Endometrial microvascular endothelial cells (primary cell): ENCODE results near the gene PSMG1. TPM values are rescaled to one million over a fixed set of nuclear protein-coding genes. Genes with fewer than 3 reads are reported as not detected.
"Not testable (repeated sequence)": the region's sequence is repeated elsewhere in the genome, so short reads cannot be mapped to it uniquely, and the experiment has no call there.

Experiments used
- in situ Hi-C: cut with HindIII; loops from 2 replicates; pipeline ENCODE4 v1.10.0; 2017; ENCODE audit warnings: low sequenced_read_pairs, low pct_unique_long_range_greater_than_20kb; ENCODE audit errors: inconsistent ontology term
- total RNA-seq: library from RNA; depleted of rRNA; stranded (reverse); fragments of >200 nt; gene quantifications from one replicate; pipeline ENCODE4 v1.2.3, GENCODE V29; 2015; ENCODE audit errors: inconsistent ontology term

The PSMG1 gene
- total RNA-seq, 1 donor from 2014 or later: 99.0 TPM

DNA sequence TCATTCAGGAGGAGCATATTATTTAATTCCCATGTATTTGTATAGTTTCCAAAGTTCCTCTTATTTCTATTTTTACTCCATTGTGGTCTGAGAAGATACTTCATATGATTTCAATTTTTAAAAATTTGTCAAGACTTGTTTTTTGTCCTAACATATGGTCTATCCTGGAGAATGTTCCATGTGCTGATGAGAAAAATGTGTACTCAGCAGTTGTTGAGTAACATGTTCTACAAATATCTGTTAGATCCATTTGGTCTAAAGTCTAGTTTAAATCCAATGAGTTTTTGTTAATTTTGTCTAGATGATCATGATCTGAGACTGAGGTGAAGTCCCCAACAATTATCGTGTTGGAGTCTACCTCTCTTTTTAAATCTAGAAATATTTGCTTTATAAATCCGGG, 14.5 kb downstream of the PSMG1 start:
- in situ Hi-C loops: no loop called here

DNA sequence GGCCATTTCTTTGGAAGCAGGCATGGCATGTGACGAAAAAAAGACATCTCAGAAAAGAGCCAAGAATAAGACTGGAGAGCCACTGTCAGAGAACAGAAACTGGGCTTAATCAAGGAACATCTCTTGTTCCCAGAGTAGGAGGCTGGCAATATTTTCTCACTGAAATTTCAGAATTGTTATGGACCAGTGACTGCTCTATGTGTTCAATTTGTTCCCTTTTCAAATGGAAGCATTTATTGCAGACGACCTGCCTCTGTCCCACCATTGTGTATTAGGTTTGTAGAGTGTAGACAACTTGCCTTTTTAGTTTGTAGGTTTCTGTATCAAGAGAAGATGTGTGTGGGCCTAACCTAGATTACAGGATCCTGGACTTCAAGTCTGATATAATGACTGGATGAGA, 18.7 kb downstream of the PSMG1 start:
- in situ Hi-C loops: no loop called here

DNA sequence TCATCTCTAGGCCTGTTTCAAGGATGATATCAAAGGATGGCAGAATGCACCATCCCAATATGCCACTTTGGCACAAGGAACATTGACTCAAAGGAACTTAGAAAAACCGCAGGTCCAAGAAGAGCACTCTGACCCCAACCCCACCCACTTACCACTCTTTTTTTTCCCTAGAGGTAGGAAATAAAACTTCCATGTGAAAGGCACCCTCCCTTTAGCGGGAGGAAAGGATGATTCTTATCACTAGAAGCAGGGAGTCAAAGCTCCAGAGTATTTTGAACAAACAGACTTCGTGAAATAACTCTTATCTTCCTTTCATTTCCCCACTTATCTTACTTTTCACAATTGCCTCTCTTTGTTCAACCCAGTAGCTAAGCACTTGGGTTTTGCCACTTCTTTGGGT, 22.2 kb downstream of the PSMG1 start:
- in situ Hi-C loops: no loop called here

DNA sequence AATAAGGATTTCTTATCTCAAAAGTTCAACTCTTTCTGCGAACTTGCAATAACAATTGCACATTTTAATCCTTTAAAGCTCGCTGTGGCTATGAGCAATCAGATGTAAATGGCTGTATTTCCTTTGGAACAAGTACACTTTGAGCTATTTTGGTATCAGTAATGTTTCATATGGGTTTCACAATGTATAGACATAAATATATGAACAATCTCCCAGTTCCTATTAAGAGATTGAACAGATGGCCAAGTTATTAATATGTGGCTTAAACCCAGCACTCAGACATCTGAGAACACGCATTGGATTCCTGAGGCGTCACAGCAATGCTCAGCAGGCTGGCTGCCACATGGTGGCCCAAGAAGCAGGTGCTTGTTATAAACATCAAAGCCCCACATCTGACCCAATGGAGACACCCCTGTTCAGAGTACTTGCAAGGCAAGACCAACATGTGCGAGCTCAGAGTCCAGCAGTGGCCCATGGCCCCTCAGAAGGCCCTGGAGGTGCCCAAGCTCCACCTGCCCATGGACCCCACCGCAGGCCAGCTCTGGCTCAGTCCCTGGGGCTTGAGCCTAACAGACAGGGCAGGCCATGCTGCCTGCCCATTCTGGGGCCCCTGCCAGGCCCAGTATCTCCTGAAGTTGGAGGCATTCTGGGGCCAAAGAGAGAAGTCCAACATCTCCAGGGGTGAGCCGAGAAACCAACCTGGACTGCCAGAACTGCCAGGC, 23.7 kb downstream of the PSMG1 start:
- in situ Hi-C loops: no loop called here

DNA sequence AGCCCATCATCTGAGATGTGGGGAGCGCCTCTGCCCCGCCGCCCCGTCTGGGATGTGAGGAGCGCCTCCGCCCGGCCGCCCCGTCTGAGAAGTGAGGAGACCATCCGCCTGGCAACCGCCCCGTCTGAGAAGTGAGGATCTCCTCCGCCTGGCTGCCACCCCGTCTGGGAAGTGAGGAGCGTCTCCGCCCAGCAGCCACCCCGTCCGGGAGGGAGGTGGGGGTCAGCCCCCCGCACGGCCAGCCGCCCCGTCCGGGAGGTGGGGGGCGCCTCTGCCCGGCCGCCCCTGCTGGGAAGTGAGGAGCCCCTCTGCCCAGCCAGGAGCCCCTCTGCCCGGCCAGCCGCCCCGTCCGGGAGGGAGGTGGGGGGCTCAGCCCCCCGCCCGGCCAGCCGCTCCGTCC, 26.0 kb downstream of the PSMG1 start:
- in situ Hi-C loops: not testable (repeated sequence)

DNA sequence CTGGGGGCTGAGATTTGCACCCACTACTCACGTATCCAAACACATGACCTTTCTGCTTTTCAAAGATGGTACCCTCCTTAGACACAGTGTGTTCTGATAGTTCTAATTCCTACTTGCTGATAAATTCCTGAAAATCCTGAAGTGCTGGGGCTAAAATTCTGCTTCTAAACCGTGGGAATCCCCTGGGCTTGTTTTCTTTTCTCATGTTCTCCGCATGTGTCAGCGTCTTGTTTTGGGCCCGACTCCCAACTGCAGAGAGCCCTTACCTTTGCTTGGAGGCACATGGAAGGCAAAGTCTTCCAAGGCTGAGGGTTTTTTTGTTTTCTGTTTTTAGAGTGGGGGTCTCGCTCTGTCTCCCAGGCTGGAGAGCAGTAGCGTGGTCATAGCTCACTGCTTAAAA, 27.2 kb downstream of the PSMG1 start:
- in situ Hi-C loops: no loop called here

DNA sequence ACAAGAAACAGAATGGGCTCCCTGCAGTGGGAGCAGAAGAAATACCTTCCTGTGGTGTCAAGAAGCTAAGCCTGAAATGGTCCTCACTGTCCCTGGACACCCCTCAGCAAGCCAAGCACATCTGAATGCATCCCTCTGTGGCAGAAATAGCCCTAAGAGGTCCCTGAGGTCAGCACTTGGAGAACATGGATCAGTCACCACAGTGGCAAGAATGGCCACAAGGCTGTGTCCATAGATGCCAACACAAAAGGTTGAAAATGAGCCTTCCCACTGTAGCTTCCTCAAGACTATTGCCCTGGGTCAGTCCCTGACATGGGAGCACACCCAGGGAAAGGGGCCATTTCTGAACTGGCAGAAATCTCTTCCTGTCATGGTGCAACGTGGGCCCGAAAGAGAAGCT, 27.7 kb downstream of the PSMG1 start:
- in situ Hi-C loops: no loop called here

DNA sequence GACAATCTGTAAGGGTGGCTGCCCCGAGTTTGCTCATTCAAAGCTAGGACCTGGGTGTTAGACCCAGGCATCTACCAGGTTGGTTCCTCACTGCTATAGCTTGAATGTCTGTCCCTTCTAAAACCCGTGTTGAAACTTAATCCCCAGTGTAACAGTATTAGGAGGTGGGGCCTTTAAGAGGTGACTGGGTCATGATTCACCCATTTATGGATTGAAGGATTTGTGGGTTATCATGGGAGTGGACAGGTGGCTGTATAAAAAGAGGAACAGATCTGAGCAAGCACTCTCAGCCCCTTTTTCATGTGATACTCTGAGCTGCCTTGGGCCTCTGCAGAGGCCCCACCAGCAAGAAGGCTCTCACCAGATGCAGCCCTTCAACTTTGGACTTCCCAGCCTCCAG, 29.4 kb downstream of the PSMG1 start:
- in situ Hi-C loops: no loop called here

DNA sequence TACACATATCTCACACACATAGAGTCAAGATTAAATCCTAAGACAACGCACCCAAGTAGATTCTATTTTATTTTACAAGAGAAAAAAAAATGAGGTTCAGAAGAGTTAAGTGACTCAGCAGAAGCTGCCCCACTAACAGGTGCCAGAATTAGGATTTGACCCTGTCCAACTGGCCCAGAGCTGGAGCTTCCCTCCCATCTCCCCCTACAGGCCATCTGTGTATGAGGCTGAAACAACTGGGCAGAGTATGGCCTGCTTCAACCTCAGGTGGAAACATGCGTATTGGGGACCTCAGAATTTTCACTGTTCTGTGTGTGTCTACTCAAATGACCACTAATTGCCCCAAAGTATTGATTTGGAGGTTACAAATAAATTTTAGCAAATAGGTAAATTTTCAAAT, 29.9 kb downstream of the PSMG1 start:
- in situ Hi-C loops: no loop called here

DNA sequence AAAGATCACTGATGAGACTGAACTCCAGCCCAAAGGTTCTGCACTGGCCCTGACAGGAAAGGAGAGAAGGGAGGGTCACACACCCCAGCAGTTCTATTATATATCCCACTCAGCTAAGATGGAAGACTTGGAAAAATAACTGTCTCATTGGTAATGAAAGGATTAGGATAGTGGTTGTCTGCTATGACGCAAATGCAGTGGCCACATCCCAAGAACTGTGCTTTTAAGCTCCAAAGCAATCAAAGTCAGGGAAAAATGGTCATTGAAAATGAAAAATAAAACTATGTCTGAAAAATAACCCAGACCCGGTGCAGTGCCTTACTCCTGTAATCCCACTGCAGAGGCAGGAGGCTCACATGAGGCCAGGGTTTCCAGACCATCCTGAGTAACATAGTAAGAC, 31.0 kb downstream of the PSMG1 start:
- in situ Hi-C loops: no loop called here

DNA sequence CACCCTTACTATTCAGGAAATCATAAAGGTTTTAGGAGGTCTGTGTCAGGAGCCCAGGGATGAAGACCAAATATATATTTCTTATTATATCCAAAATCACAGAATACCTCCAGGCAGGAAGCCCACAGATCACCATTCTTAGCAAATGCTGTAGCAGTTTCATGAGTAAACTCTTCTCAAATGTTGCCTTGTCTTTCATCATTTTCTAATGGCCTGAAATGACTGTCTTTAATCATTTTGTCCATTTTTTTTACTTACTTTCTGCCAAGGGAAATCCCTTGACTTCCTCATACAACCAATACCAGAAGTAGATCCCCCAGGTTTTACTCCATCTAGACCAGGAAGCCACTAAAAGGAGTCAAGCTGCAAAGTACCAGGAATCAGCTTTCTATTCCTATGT, 32.4 kb downstream of the PSMG1 start:
- in situ Hi-C loops: no loop called here

DNA sequence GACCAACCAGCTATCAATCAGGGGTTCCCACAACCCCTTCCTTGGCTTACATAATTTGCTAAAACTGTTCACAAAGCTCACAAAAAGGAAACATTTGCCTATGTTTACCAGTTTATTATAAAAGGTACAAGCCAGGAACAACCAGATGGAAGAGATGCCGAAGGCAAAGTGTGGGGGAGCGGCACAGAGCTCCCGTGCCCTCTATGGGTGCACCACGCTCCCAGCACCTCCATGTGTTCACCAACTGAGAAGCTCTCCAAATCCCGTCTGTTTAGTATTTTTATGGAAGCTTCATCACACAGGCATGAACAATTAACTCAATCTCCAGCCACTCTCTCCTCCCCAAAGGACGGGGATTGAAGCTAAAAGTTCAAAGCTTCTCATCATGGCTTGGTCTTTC, 32.9 kb downstream of the PSMG1 start:
- in situ Hi-C loops: no loop called here

DNA sequence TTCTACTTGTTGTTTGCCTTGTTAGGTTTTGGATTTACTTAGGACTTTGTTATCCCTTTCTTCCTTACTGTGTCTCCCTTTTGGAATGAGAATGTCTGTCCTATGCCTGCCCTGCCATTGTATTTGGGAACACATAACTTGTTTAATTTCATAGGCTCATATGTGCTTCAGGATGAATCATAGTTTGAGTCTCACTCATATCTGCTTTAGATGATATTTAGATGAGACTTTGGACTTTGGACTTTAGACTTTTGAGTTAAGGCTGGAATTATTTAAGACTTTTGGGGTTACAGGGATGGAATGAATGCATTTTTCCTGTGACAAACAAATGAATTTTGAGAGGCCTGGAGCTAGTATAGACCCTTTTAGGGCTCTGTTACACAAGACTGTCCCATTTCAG, 33.4 kb downstream of the PSMG1 start:
- in situ Hi-C loops: no loop called here

DNA sequence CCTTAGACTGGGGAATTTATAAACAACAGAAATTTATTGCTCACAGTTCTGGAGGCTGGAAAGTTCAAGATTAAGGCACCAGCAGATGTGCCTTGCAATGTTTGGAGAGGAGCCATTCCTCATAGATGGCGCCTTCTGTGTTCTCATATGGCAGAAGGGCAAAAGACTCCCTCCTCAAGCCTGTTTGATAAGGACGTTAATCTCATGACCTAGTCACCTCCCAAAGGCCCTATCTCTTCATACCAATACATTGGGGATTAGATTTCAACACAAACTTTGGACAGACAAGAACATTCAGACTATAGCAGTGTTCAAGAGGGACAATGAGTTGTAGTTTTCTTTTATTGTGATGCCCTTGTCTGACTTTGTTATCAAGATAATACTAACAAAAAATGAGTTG, 34.3 kb downstream of the PSMG1 start:
- in situ Hi-C loops: no loop called here

DNA sequence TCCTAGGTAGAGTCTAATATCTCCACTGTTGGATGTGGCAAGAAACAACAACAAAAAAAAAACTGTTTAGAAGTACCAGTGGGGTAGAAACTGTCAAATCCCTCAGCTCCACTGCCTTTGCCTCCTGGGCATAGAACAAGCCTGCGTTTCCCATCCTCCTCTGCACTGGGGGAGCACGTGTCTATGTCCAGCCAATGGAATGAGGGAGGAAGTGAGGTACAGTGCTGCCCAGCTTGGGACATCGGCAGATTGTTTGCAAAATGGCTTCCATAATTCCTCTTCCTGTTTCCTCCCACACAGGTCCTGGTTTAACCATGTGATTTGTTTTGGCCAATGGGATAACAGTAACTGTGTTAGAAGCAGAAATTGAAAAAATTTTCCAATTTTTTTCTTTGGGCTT, 39.1 kb downstream of the PSMG1 start:
- in situ Hi-C loops: no loop called here

DNA sequence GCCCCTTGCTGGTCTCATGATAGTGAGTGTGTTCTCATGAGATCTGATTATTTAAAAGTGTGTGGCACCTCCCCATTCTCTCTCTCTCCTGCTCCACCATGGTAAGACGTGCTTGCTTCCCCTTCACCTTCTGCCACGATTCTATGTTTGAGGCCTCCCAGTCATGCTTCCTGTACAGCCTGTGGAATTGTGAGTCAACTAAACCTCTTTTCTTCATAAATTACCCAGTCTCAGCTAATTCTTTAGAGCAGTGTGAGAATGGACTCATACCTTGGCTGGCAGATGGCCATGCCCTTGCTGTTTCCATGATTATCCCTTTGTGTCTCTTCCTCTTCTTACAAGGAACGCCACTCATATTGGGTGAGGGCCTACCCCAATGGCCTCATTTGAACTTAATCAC, 40.3 kb downstream of the PSMG1 start:
- in situ Hi-C loops: no loop called here

DNA sequence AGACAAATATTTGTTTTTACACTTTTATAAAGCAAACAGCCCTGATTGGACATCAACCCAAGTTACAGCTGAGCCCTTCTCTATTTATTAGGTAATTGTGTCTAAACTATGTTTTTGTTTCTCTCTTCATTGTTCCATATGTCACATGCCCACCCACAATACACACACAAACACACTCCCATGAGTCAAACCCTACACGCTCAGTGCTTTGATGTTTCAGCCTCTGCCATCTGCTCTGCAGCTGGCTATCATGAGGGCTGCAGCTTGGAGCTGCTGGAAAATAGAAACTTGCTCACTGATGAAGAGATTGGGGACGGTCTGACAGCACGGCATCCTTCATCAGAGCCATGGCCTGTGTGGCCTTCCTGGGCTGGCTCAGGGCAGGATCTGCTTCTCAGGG, 41.7 kb downstream of the PSMG1 start:
- in situ Hi-C loops: no loop called here

DNA sequence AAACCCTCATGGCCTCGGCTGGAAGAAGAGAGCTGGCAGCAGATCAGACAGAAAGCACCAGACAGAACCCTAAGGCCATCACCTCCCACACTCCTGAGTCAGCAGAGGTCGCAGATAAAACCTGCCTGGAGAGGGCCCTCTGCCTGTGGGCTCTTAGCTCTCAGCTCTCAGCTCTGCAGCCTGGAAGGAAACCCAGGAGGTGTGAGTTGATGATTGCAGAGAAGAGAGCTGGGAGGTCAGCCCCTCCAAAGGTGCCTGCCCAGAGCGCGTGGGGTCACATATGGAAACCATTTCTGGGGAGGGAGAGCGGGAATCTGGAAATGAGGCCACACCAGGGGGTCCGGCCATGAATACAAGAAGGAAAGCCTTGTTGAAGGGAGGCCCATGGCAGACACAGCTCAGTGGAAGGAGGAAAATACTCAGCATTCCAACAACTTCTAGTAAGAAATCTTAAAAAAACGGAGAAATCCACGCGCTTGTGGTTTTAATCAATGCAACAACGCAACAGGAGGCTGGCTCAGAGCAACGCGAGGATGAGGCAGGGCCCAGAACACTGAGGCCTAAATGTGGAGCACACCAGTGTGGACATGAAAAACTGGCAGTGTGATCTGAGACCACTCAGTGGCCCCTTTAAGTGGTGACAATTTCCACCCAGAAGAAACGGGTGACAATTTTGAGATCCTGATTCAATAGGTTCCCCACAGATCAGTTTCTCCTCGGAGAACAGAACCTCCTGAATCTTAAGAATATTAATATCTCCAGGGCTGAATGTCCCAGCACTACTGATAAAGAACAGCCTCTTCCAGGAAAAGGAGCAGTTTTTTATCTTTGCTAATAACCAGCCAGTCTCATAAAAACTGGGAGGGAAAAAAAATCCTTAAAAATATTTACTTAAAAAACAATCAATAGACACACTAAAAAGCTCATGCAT, 45.7 kb downstream of the PSMG1 start:
- in situ Hi-C loops: no loop called here

DNA sequence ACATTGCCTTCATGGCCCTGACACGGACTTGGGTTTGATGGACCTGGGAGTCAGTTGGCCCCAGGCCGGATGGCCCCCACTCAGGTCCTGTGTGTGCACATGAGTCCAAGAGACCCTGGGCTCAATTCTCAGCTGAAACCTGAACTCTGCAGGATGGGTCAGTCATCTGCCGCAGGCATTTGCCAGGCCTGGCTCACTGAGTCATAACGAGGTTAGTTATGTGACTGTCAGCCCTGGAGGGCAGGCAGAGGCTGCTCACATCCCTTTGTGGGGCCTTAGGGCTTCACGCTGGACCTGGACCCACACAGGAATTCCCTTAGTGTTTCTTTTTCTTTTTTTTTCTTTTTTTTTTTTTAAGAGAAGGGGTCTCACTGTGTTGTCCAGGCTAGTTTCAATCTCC, 46.5 kb downstream of the PSMG1 start:
- in situ Hi-C loops: no loop called here

DNA sequence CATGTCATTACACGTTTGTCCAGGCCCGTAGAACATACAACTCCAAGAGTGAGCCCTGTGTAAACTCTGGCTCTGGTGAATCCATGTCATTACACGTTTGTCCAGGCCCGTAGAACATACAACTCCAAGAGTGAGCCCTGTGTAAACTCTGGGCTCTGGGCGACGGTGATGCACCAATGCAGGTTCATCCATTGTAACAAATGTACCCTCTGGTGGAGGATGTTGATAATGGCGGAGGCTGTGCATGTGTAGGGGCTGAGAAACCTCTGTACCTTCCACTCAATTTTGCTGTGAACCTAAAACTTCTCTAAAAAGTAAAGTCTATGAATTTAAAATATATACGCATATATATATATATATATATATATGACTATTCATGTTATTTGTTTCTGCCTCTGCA, 47.1 kb downstream of the PSMG1 start:
- in situ Hi-C loops: not testable (repeated sequence)
